GM12891 (cell line): ENCODE measurements around the gene DNMBP.

Experiments used
- POLR2A ChIP-seq: IDR thresholded peaks from 2 replicates; pipeline ENCODE4 v1.6.1; 2011; ENCODE audit warnings: low read depth, low read length, control low read depth
- POLR2AphosphoS5 ChIP-seq: IDR thresholded peaks from 2 replicates; pipeline ENCODE4 v1.6.1; 2011; ENCODE audit warnings: low read depth, low read length, control low read depth

- no peak for TF ChIP-seq POLR2A
- TF ChIP-seq POLR2AphosphoS5: no peak
These were observed 113.9 kb downstream of the DNMBP start for GRCh38 chr10:99895867-99896266.
